GM19395 (cell line): ENCODE data around the gene SOHLH1.

ENCODE experiments used
- ATAC-seq: cut with Tn5 transposase; IDR thresholded peaks from one replicate; pipeline ENCODE4 v1.9.1; 2021; ENCODE audit warnings: mild to moderate bottlenecking, moderate library complexity; ENCODE audit not compliant: unreplicated experiment

Gene SOHLH1

GRCh38 chr9:135731454-135731853 is 32.2 kb upstream of the SOHLH1 start:
- no peak for ATAC-seq

- ATAC-seq, result no peak
Observed at GRCh38 chr9:135729480-135729879, 30.2 kb upstream of the SOHLH1 start.

DNA sequence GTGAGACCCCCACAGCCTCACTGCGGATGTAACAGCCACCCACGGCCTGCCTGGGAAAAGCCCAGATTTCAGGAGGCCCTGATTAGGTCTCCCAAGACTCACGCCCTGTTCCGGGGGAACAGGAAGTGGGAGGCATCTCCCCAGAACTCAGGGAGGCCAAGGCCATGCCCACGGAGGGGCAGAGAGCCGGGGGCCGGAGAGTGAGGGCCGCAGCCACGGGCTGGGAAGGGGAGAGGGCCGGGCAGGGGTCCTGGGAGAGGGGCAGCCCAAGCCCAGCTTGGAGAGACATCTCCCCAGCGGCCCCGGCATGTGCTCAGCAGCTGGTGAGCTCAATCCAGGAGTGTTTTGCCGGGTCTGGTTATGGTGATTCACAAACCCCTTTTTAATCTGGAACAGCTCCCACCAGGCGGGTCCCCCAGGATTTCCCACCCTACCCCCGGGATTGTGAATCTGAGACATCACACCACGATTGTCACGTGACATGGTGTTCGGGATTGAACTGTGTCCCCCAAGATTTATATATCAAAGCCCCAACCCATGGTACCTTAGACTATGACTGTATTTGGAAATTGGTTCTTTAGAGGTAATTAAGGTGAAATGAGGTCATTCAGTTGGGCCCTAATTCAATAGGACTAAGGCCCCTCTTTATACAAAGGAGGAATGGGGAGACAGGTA is 29.3 kb upstream of the SOHLH1 start:
- no peak for ATAC-seq

DNA sequence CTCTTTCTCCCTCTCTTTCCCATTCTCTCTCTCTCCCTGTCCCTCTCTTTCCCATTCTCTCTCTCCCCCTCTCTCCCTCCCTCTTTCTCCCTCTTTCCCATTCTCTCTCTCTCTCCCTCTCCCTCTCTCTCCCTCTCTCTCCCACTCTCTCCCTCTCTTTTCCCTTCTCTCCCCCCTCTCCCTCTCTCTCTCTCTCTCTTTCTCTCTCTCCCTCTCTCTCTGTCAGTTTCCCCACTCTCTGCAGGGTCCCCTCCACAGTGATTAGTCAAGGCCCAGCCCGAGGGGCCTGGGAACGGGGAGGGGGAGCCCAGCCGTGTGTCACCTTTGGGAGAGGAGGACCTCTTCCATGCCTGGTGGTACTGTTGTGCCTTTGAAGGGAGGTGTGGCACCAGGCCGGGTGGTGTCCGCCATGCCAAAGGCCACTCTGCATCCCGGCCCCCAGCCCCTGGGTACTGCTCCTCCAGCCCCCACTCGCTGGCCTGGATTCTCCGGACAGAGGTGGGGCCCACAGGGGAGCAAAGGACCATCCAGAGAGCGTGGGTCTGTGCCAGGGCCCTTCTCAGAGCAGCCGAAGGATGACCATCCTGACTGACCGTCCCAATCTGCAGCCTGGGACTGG is 28.1 kb upstream of the SOHLH1 start:
- no peak for ATAC-seq

DNA sequence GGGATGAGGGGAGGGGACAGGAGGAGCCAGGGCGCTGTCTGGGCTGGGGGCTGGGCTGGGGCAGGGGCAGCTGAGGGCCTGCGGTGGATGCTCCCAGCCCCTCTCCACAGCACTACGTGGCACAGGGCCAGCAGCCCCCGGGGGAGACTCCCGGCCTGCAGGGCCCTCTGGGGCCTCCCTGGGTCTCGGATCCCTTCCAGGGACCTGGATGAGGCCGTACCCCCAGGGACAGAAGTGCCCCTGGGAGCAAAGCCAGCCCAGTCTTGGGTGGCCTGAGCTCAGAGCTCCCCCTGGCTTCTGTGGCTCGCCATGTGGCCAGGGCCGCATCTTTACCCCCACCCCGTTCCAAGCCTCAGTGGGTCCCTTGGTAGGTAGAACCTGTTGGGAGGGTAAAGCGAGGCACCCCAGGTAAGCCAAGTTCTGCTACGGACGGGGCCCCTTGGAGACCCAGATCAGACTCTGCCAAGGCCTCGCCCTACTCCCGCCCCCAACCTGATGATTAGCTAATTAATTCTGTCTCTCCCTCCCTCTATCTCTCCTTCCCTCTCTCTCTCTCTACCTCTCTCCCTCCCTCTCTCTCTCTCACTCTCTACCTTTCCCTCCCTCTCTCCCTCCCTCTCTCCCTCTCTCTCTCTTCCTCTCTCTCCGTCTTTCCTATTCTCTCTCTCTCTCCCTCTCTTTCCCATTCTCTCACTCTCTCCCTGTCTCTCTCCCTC is 27.0 kb upstream of the SOHLH1 start:
- no peak for ATAC-seq

DNA sequence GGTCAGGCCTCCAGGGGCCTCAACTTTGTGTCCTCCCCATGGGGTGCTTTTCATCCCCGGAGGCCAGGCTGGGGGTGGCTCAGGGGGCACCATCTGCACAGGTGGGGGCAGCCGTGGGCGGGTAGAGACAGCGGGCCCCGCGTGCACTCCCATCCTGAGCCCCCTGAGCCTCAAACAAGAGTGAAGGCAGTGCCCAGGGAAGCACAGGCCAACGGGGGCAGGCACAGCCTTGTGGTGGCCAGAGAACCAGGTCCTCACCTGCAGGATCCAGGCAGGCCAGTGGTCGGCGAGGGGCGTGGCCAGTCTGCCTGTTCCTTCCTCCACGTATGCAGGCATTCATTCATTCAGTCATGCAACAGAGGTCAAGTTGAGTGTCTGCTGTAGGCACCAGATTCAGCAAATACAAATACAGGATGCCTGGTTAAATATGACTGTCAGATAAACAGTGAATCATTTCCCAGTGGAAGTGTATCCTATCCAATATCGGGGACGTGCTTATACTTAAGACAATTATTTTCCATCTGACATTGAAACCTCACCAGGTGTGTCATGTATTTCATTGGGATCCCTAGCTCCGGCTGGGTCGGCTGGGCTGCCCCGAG is 25.0 kb upstream of the SOHLH1 start:
- no peak for ATAC-seq

DNA sequence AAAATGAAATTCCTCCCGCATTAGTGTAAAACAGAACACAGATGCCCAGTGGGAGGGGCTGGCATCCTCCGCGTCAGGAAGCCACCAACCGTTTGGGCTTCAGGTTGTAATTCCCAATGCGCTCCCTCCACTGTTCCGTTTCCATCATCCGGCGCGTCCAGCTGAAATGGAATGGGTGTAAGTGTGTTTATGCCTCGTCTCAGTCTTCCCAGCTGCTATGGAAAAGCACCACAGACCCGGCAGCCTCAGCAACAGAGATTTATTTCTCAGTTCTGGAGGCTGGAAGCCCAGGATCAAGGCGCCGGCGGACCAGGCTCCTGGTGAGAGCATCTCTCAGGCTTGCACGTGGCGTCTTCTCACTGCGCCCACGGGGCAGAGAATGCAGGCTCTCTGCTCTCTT is 23.1 kb upstream of the SOHLH1 start:
- ATAC-seq, result no peak

DNA sequence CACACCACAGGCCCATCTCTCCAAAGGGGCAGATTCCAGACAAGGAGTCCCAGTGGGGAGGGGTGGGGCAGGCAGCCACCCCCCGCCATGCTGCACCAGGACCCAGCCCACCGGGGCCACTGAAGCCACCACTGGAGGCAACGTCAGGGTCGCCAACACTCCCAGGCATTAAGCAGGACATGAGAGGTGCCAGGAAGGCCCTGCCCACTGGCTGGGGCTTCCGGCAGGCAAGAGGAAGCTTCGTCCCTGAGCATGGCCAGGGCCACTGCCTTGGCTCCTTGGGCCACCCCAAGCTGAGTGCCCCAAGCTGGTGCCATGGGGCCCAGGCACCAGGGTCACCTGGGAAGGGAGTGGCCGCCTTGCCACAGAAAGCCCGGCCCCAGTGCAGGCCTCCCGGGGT is 20.2 kb upstream of the SOHLH1 start:
- no peak for ATAC-seq

DNA sequence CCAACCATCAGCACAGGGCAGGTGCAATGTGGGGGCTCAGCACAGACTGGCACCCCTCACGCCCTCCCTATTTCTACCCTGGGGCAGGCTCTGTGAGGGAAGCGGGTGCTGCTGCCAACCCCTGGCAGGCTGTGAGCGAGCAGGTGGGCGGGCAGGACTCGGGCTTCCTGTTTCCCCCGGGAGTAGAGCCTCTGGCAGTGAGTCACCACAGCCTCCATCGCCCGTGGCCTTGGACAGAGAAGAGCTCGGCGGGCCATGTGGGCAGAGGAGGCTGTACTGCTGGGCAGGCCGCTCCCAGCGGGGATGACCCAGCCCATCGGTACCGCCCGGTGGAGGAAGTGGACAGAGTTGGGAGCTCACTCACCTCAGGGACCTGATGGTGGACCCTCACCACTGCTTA is 19.3 kb upstream of the SOHLH1 start:
- ATAC-seq, result no peak

DNA sequence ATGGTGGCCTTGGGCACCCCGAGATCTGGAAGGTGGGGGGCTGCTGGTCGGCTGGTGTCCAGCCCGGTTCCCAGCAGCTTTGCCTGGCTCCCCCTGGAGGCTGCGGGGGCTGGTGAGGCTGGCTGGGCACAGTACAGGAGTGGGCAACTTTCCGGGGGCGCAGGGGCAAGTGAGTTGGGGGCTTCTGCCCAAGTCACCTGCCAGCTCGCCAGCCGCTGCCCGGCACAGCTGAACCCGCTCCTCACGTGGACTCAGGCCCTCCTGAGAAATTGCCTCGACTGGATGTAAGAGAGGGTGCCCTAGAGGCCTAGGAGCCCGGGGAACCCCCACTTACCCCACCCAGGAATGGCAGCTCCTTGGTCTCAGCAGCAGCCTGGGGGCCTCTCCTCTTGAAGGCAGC is 18.1 kb upstream of the SOHLH1 start:
- no peak for ATAC-seq

- no peak for ATAC-seq
Observed at GRCh38 chr9:135716045-135716444, 16.8 kb upstream of the SOHLH1 start.

DNA sequence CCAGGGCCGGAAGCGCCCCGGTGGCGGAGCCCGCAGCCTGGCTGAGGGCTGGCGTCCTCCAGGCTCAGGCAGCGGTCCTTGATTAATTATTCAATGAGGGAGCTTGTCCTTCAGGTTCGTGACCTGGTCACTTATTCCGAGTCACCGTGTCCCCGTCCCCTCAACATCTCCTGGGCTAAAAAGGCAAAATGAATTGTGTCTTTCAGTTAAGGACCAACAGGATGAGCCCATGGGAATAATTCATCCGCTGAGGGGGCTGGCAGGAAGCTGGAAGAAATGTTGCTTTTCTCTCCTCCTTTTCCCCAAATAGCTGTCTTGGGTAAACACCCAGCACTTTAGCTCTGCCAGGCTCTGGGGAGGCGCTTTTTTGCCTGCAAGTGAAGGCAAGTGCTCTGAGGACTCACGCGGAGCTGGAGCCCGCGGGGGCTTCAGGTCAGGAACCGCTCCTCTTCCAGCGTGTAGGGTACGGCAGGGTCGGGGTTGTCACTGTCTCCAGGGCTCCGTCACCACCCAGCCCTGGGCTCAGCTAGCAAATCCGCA is 15.8 kb upstream of the SOHLH1 start:
- no peak for ATAC-seq

GRCh38 chr9:135714242-135715055 is 15.2 kb upstream of the SOHLH1 start:
- ATAC-seq, result no peak

DNA sequence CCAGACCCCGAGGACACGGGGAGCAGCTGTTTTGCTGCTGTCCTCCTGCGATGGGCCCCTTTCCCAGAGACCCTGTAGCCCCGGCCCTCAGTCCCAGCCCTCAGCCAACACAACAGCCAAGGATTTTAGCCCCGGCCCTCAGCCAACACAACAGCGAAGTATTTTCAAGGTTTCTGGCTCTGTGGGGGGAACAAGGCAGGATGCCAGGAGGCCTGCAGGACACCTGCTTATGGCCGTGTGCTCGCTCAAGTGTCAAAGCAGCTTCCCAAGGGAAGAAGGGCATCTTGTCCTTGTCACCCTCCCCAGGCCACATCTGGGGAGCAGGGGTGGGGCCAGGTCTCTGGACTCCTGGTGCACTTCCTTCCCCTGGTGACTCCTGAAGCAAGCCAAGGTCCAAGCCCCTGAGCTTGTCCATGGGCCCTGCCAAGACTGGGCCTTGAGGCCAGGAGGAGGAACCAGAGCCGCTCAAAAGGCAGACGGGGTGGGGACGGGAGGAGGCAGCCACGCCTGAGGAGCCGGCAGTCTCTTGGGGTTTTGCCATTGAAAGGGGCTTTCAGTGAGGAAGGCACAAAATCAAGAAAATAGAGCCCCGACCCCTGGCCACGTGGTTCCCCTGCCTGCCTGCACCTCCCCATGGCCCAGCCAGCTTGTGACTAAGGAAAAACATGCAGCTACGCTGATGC is 13.5 kb upstream of the SOHLH1 start:
- ATAC-seq, result no peak

GRCh38 chr9:135711881-135712280 is 12.6 kb upstream of the SOHLH1 start:
- no peak for ATAC-seq

DNA sequence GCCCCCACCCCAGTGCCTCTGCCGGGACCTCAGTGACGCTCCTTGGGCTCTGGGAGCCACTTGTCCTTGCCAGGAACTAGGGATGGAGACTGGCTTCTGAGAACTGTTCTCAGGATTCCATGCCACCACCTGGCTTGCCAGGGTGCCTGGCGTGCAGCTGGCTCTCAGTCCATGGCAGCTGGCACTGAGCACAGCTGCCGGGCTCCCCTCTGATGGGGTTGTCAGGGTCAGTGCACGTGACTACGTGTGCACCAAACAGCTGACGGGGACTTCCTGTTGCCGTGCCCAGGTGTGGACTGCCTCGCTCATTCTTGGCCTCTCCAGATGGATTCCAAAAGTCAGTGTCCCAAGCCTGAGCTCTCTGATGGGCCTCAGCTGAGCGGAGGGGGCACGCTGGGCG is 12.1 kb upstream of the SOHLH1 start:
- ATAC-seq, result no peak

- no peak for ATAC-seq
Observed at GRCh38 chr9:135708164-135708563, 8.9 kb upstream of the SOHLH1 start.

DNA sequence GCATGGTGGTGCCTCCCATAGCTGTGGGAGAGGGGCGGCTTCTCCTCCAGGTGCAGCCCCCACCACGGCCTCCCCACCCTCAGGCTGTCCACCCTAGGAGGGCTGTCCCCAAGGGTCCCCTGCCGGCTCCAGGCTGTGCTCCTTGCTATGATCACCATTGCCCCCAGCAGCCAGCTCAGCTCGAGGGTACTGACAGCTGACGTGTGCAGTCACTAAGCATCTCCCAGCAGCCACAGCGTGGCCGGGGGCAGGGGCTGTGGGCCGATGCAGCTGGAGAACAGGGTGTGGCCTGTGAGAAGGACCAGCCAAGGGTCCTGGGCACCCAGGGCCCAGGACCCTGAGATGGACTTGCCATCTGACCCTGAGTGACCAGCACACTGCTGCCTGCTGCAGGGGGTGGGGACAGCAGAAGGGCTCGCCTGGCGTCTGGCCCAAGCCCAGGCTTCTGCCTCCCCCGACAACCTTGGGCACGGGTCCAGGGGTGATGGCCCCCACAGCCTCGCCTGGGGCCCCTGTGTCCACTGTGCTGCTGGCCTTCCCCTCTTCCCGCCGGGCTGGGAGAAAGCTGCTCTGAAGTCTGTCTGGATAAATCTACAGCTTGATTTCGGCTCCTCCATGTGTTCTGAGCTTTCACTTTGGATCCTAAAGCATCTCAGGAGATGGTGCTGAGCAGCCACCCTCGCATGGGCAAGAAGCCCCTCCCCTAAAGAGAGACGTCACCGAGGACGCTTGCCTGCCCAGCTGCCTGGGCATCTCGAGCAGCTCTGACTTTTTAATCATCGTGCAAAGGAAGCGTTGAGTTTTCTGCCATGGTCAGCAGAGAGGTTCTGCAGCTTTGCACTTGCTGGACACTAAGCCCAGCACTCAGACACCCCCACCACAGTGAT is 8.2 kb upstream of the SOHLH1 start:
- no peak for ATAC-seq

DNA sequence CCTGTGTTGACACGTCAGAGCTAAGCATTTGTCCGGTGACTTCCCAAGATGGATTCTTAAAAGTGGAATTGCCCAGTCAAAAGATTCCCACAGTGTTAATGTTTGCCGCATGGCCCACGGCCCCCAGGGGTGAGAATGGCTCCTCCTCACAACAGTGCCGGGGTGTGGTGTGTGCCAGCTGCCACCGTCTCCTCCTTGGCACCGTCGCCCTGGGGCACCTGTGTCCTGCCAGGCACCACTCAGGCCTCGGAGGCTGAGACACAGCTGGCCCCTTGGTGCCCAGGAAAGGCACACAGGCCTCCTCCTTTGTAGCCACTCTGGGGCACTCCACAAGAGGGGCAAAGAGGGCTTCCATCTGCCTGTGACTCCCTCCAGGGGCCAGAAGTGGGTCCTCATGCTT is 7.0 kb upstream of the SOHLH1 start:
- ATAC-seq, result no peak
